ENCODE results near the gene DDIT4.

GRCh38 chr10:72321248-72322029 lies 47.7 kb downstream of the DDIT4 start:
- no peak for TF ChIP-seq CTCF (IDR thresholded peaks at IDR 0.05)
- no peak for TF ChIP-seq POLR2AphosphoS5 (IDR thresholded peaks at IDR 0.05)
